ENCODE results near the gene ANKUB1. TPM values are rescaled to one million over a fixed set of nuclear protein-coding genes. Genes with fewer than 3 reads are reported as not detected.

The ANKUB1 gene
- total RNA-seq, 2 experiments from 2014 or later = not detected

GRCh38 chr3:149739396-149739795 is 53.0 kb downstream of the ANKUB1 start:
- H3K4me1 Mint-ChIP-seq (ENCODE audit: low read depth) = peaks cover 2% of the 10 kb centered on the region
- Histone ChIP-seq H3K4me3 (ENCODE audit: low read length) (no peak overlapping the region), H3K4me1 (ENCODE audit: insufficient read depth, low read length) (no peaks in the 10 kb centered on the region), H3K27me3 (ENCODE audit: control insufficient read depth in 1 of 2, insufficient read depth in 2 of 2, low read length in 2 of 2) (no peaks in the 10 kb centered on the region), H3K36me3 (ENCODE audit: insufficient read depth, low read length) (peaks cover 38% of the 10 kb centered on the region), H3K9me3 (ENCODE audit: control insufficient read depth in 1 of 2, insufficient read depth in 1 of 2, low read length in 2 of 2) (no peaks in the 10 kb centered on the region), H3K27ac (ENCODE audit: low read depth in 1 of 2, low read length in 2 of 2) (no peak overlapping the region)
- intact Hi-C loops (cut with DNase I, micrococcal nuclease) = no loop called here
- DNase-seq (no peak), ATAC-seq (ENCODE audit: poor library complexity) (no peak)
- no peak overlapping the region for H3K4me3 Mint-ChIP-seq
- no peaks in the 10 kb centered on the region for H3K9me3 Mint-ChIP-seq
- no peak for TF ChIP-seq CTCF (IDR thresholded peaks at IDR 0.05)
- ChIA-PET POLR2A (interaction anchor here (0.7 kb wide), 1 partner anchor 147 kb away, joined by 3 read pairs; no protein-coding TSS in a partner anchor), CTCF (no interaction called here)
- peaks cover 55% of the 10 kb centered on the region for H3K36me3 Mint-ChIP-seq (ENCODE audit: low read depth)
- H3K27ac Mint-ChIP-seq = no peak overlapping the region
- H3K27me3 Mint-ChIP-seq = no peaks in the 10 kb centered on the region

GRCh38 chr3:149738876-149739275 is 53.5 kb downstream of the ANKUB1 start:
- intact Hi-C loops (cut with DNase I, micrococcal nuclease) = no loop called here
- Histone ChIP-seq H3K27me3 (ENCODE audit: control insufficient read depth in 1 of 2, insufficient read depth in 2 of 2, low read length in 2 of 2) (no peaks in the 10 kb centered on the region), H3K36me3 (ENCODE audit: insufficient read depth, low read length) (peaks cover 36% of the 10 kb centered on the region), H3K4me3 (ENCODE audit: low read length) (no peak overlapping the region), H3K27ac (ENCODE audit: low read depth in 1 of 2, low read length in 2 of 2) (no peak overlapping the region), H3K9me3 (ENCODE audit: control insufficient read depth in 1 of 2, insufficient read depth in 1 of 2, low read length in 2 of 2) (no peaks in the 10 kb centered on the region), H3K4me1 (ENCODE audit: insufficient read depth, low read length) (no peaks in the 10 kb centered on the region)
- Mint-ChIP-seq H3K4me3 (no peak overlapping the region), H3K27me3 (no peaks in the 10 kb centered on the region), H3K27ac (no peak overlapping the region), H3K9me3 (no peaks in the 10 kb centered on the region), H3K4me1 (ENCODE audit: low read depth) (no peaks in the 10 kb centered on the region), H3K36me3 (ENCODE audit: low read depth) (peaks cover 50% of the 10 kb centered on the region)
- no peak for TF ChIP-seq CTCF (IDR thresholded peaks at IDR 0.05)
- DNase-seq (no peak), ATAC-seq (ENCODE audit: poor library complexity) (no peak)
- CTCF ChIA-PET = no interaction called here
- POLR2A ChIA-PET = interaction anchor here (0.7 kb wide), 1 partner anchor 148 kb away, joined by 3 read pairs; no protein-coding TSS in a partner anchor

GRCh38 chr3:149736953-149737205 is 55.5 kb downstream of the ANKUB1 start:
- Histone ChIP-seq H3K4me3 (ENCODE audit: low read length) (no peak overlapping the region), H3K36me3 (ENCODE audit: insufficient read depth, low read length) (peaks cover 26% of the 10 kb centered on the region), H3K27ac (ENCODE audit: low read depth in 1 of 2, low read length in 2 of 2) (no peak overlapping the region), H3K27me3 (ENCODE audit: control insufficient read depth in 1 of 2, insufficient read depth in 2 of 2, low read length in 2 of 2) (no peaks in the 10 kb centered on the region), H3K9me3 (ENCODE audit: control insufficient read depth in 1 of 2, insufficient read depth in 1 of 2, low read length in 2 of 2) (no peaks in the 10 kb centered on the region), H3K4me1 (ENCODE audit: insufficient read depth, low read length) (no peaks in the 10 kb centered on the region)
- no peaks in the 10 kb centered on the region for H3K27me3 Mint-ChIP-seq
- H3K36me3 Mint-ChIP-seq (ENCODE audit: low read depth) = peaks cover 34% of the 10 kb centered on the region
- no peaks in the 10 kb centered on the region for H3K9me3 Mint-ChIP-seq
- DNase-seq (no peak), ATAC-seq (ENCODE audit: poor library complexity) (no peak)
- H3K4me3 Mint-ChIP-seq = no peak overlapping the region
- no peak for TF ChIP-seq CTCF (IDR thresholded peaks at IDR 0.05)
- ChIA-PET CTCF (no interaction called here), POLR2A (no interaction called here)
- no peak overlapping the region for H3K27ac Mint-ChIP-seq
- intact Hi-C loops (cut with DNase I, micrococcal nuclease) = no loop called here
- no peaks in the 10 kb centered on the region for H3K4me1 Mint-ChIP-seq (ENCODE audit: low read depth)

Data from CD4-positive, alpha-beta T cell (primary cell).